ENCODE data around the gene AMDHD1. TPM values are rescaled to one million over a fixed set of nuclear protein-coding genes. Genes with fewer than 3 reads are reported as not detected.
"Not testable (repeated sequence)": the region's sequence is repeated elsewhere in the genome, so short reads cannot be mapped to it uniquely, and the experiment has no call there.

AMDHD1 gene
- total RNA-seq, 1 donor from 2014 or later: 0.96 TPM

DNA sequence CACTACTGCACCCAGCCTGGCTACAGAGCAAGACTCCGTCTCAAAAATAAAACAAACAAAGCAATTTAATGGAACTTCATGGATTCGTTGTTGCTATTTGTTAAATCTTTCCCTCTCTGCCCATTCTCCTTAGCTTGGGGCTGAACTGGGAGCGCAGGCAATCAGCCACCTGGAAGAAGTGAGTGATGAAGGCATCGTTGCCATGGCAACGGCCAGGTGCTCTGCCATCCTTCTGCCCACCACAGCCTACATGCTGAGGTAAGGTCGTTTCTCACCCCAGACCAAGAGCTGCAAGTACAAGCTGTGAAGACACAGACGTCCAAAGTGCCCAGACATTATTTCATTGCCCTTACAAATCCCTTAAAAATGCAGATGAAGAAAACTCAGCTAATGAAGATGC is 19.1 kb downstream of the AMDHD1 start:
- intact Hi-C loops (cut with DNase I): no loop called here
- Histone ChIP-seq H3K27me3 (no peaks in the 10 kb centered on the region), H3K4me3 (no peak overlapping the region), H3K27ac (no peak overlapping the region), H3K4me1 (no peaks in the 10 kb centered on the region), H3K9me3 (no peaks in the 10 kb centered on the region), H3K36me3 (no peaks in the 10 kb centered on the region)
- DNase-seq (ENCODE audit: low spot score in 2 of 2): no peak
- TF ChIP-seq CTCF (IDR thresholded peaks at IDR 0.05): no peak

GRCh38 chr12:95963096-95963495 is 20.0 kb downstream of the AMDHD1 start:
- no peak for TF ChIP-seq CTCF (IDR thresholded peaks at IDR 0.05)
- intact Hi-C loops (cut with DNase I): no loop called here
- no peak overlapping the region for H3K27ac ChIP-seq
- no peaks in the 10 kb centered on the region for H3K36me3 ChIP-seq
- no peak overlapping the region for H3K4me3 ChIP-seq
- DNase-seq (ENCODE audit: low spot score in 2 of 2): no peak
- H3K4me1 ChIP-seq: no peaks in the 10 kb centered on the region
- no peaks in the 10 kb centered on the region for H3K27me3 ChIP-seq
- H3K9me3 ChIP-seq: no peaks in the 10 kb centered on the region

GRCh38 chr12:95966287-95966870 is 23.2 kb downstream of the AMDHD1 start:
- TF ChIP-seq CTCF (IDR thresholded peaks at IDR 0.05): no peak
- no peaks in the 10 kb centered on the region for H3K27me3 ChIP-seq
- DNase-seq (ENCODE audit: low spot score in 2 of 2): no peak
- H3K4me1 ChIP-seq: no peaks in the 10 kb centered on the region
- H3K27ac ChIP-seq: no peak overlapping the region
- H3K9me3 ChIP-seq: no peaks in the 10 kb centered on the region
- intact Hi-C loops (cut with DNase I): no loop called here
- H3K4me3 ChIP-seq: no peak overlapping the region
- no peaks in the 10 kb centered on the region for H3K36me3 ChIP-seq

GRCh38 chr12:95967301-95967700 is 24.2 kb downstream of the AMDHD1 start:
- TF ChIP-seq CTCF (IDR thresholded peaks at IDR 0.05): no peak
- H3K27ac ChIP-seq: no peak overlapping the region
- intact Hi-C loops (cut with DNase I): no loop called here

DNA sequence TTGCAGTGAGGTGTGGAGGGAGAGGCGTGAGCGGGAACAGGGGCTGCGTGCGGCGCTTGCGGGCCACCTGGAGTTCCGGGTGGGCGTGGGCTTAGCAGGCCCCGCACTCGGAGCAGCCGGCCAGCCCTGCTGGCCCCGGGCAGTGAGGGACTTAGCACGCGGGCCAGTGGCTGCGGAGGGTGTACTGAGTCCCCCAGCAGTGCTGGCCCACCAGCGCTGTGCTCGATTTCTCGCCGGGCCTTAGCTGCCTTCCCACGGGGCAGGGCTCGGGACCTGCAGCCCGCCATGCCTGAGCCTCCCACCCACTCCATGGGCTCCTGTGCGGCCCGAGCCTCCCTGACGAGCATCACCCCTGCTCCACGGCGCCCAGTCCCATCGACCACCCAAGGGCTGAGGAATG is 26.0 kb downstream of the AMDHD1 start:
- H3K4me1 ChIP-seq; H3K27me3 ChIP-seq; DNase-seq (ENCODE audit: low spot score in 2 of 2); H3K9me3 ChIP-seq; intact Hi-C loops (cut with DNase I); H3K4me3 ChIP-seq; H3K36me3 ChIP-seq; H3K27ac ChIP-seq: not testable (repeated sequence)

More at GRCh38 chr12:95967301-95967700, 24.2 kb downstream of the AMDHD1 start:
- H3K9me3 ChIP-seq: no peaks in the 10 kb centered on the region
- DNase-seq (ENCODE audit: low spot score in 2 of 2): no peak
- H3K27me3 ChIP-seq: no peaks in the 10 kb centered on the region
- no peak overlapping the region for H3K4me3 ChIP-seq
- no peaks in the 10 kb centered on the region for H3K4me1 ChIP-seq
- H3K36me3 ChIP-seq: no peaks in the 10 kb centered on the region

DNA sequence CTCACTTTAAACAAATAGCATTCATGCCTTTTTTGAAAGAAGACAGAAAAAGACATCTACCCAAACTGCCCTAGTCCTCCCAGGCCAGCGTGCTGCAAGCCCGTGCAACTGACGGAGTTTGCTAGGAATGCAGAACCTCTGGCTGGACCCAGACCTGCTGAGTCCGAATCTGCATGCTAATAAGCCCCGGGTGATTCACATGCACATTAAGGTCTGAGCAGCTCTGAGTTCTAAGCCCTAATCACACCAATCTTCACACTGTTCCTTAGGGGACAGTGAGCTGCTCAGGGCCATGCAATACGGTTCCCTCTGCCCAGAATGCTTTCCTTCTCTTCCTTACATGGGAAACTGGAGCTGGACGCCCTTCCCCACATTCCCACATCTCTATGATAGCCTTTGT is 27.8 kb downstream of the AMDHD1 start:
- TF ChIP-seq CTCF (IDR thresholded peaks at IDR 0.05): no peak
- Histone ChIP-seq H3K36me3 (no peaks in the 10 kb centered on the region), H3K9me3 (no peaks in the 10 kb centered on the region), H3K4me3 (no peak overlapping the region), H3K4me1 (no peaks in the 10 kb centered on the region), H3K27ac (no peak overlapping the region), H3K27me3 (no peaks in the 10 kb centered on the region)
- intact Hi-C loops (cut with DNase I): no loop called here
- DNase-seq (ENCODE audit: low spot score in 2 of 2): no peak
